Right atrium auricular region (tissue), 2 donors: ENCODE measurements around the gene ST7. TPM values are rescaled to one million over a fixed set of nuclear protein-coding genes. Genes with fewer than 3 reads are reported as not detected.

Experiments
- DNase-seq: peaks from one replicate; pipeline ENCODE4 v3.0.0-alpha.2; 2019; ENCODE audit warnings: low spot score
- H3K27ac ChIP-seq, 2 donors: fragments of 200-600 bp; sonication (generic); 1 replicate in 1 of 2; 2 replicates in 1 of 2; pipeline ENCODE4 v1.5.1; 2016 to 2019
- H3K27me3 ChIP-seq, 2 donors: fragments of 200-600 bp; sonication (generic); one replicate each; pipeline versions ENCODE4 v1.5.1 to v1.6.0; 2017 to 2019
- H3K36me3 ChIP-seq: fragments of 200-600 bp; sonication (generic); one replicate; pipeline ENCODE4 v1.5.1; 2016
- H3K4me1 ChIP-seq, 2 donors: fragments of 200-600 bp; sonication (generic); one replicate each; pipeline versions ENCODE4 v1.5.1 to v1.6.0; 2017 to 2019
- H3K4me3 ChIP-seq, 2 donors: fragments of 200-600 bp; sonication (generic); 1 replicate in 1 of 2; 2 replicates in 1 of 2; pipeline ENCODE4 v1.5.1; 2017 to 2019; ENCODE audit warnings: mild to moderate bottlenecking in 1 of 2, moderate library complexity in 1 of 2
- H3K9me3 ChIP-seq, 2 donors: fragments of 200-600 bp; sonication (generic); one replicate each; pipeline ENCODE4 v1.5.1; 2019
- microRNA-seq, 2 donors: library from miRNA; unstranded; fragments of <30 nt; microRNA quantifications; one replicate each; pipeline ENCODE4, GENCODE V29; 2016 to 2017; ENCODE audit warnings: borderline number of aligned reads in 2 of 2, borderline replicate concordance in 1 of 2
- total RNA-seq, 2 donors: library from RNA; depleted of rRNA; stranded (reverse); fragments of >200 nt; gene quantifications; one replicate each; pipeline ENCODE4 v1.1.0, GENCODE V29; 2016
- TF ChIP-seq, protein P1 (sequence below), 2 donors: fragments of 200-600 bp; sonication (generic); IDR thresholded peaks; one replicate each; pipeline ENCODE4 v1.5.1; 2019; ENCODE audit warnings: antibody characterized with exemption in 2 of 2

Gene ST7
- total RNA-seq, 2 donors from 2014 or later = 45.4 to 48.1 TPM

DNA sequence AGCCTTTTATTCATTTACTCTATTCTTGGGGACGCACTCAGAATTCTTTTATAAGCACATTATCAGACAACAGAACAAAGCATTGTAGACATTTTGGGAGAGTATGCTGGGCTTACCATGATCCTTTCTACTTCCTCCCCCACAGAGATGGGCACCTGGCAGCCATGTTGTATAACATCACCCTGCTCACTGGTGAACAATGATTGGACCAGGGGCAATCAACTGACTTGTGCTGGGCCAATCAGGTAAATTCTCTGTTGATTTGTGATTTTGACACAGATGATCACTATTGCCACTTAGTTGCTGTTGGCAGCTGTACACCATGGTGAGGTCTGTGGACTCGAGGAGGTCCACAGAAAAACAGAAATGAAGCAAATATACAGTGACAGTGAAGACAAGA is 325.9 kb downstream of the ST7 start:
- H3K4me1 ChIP-seq = no peaks in the 10 kb centered on the region
- no peaks in the 10 kb centered on the region for H3K36me3 ChIP-seq
- no peak overlapping the region for H3K27ac ChIP-seq
- no peak overlapping the region for H3K4me3 ChIP-seq
- H3K9me3 ChIP-seq = no peaks in the 10 kb centered on the region
- no peak for DNase-seq
- TF ChIP-seq, protein P1, sequence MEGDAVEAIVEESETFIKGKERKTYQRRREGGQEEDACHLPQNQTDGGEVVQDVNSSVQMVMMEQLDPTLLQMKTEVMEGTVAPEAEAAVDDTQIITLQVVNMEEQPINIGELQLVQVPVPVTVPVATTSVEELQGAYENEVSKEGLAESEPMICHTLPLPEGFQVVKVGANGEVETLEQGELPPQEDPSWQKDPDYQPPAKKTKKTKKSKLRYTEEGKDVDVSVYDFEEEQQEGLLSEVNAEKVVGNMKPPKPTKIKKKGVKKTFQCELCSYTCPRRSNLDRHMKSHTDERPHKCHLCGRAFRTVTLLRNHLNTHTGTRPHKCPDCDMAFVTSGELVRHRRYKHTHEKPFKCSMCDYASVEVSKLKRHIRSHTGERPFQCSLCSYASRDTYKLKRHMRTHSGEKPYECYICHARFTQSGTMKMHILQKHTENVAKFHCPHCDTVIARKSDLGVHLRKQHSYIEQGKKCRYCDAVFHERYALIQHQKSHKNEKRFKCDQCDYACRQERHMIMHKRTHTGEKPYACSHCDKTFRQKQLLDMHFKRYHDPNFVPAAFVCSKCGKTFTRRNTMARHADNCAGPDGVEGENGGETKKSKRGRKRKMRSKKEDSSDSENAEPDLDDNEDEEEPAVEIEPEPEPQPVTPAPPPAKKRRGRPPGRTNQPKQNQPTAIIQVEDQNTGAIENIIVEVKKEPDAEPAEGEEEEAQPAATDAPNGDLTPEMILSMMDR (IDR thresholded peaks at IDR 0.05) = no peak
- H3K27me3 ChIP-seq = no peaks in the 10 kb centered on the region

Small RNA genes within 50 kb of the gene (microRNA-seq; reads per million reads assigned to microRNA genes)
- gene MIR6132 = 0 reads per million in 2 donors

Other genes with a start within 250 kb of the ST7 start
- 100 to 1,000 TPM; 127 to 148 TPM for gene CAPZA2, start 90.9 kb upstream of the ST7 start, total RNA-seq